ENCODE measurements around the gene PANK3. TPM values are rescaled to one million over a fixed set of nuclear protein-coding genes. Genes with fewer than 3 reads are reported as not detected.
A peak's percentile ranks its signal among the peaks of the same experiment; 100 is the strongest.

Gene PANK3
- total RNA-seq = 10 to 100 TPM; 39.0 to 70.9 (median 45.8) TPM
- 1 to 10 TPM; 3.8 to 6.8 (median 4.6) TPM for polyA plus RNA-seq
- long read RNA-seq, donor 1, full-length matches to known transcripts = 6 of 6 reads
- long read RNA-seq, donor 1, partial matches to known transcripts = 0 of 6 reads
- long read RNA-seq, donor 1, other reads (novel, unspliced or antisense) = 0 of 6 reads
- long read RNA-seq, donor 2, full-length matches to known transcripts = 4 of 4 reads
- long read RNA-seq, donor 2, partial matches to known transcripts = 0 of 4 reads
- long read RNA-seq, donor 2, other reads (novel, unspliced or antisense) = 0 of 4 reads

DNA sequence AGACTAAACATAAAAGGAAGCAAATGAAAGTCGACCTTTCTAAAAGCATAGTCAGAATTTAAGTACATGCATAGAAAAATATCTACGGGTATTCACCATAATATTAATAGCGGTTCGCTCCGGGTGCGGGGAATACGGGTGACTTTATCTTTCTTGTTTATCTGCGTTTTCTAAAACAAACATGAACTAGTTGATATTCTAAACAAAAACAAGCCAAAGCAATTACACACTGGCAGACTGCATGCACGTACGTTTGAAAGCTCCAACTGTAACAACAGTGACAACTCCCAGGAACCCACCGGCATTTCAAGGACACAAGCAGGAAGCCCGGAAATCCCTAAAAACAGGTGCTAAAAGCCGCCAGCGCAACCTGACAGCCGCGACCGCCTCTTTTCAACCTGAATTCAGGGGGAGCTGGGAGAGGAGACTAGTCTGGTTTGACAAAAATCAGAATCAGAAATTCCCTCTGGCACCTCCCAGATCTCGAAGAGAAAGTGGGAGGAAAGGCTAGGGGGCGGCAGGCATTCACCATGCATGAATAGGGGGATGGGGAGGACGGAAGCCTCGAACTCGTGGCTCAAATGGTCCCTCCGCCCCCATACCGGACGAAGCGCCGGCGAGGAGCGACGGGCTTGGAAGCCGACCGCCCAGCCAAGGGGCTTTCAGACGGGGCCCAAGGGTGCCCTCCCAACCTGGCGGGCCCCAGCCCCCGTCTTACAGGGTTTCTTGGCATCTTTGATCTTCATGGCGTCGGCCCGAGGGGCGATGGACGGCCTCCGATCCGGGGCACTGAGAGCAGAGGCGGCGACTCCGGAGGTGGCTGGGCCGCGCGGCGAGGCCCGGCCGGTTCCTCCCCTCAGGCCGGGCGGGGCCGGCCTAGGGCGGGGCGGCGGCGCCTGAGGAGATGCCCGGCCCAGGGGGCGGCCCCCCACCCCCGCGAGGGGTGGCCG is at the start of gene PANK3:
TSS of gene PANK3 (minus strand) at position 831 of the 950 bp plus-strand sequence. CDS start at position 746, 85 bp downstream.
- Histone ChIP-seq H3K4me1 (peaks cover 14 to 54% (median 28%) of the 10 kb centered on the region in 6 donors), H3K27ac (peak within 1 kb of the TSS; percentile 81 to 98 (median 95)), H3K9me3 (peaks cover 0 to 2% (median 0%) of the 10 kb centered on the region in 8 donors), H3K36me3 (peaks cover 0 to 3% (median 0%) of the 10 kb centered on the region in 6 donors), H3K4me3 (peak within 1 kb of the TSS; percentile 68 to 94 (median 82)), H3K27me3 (replicated peaks in 1 of 7) (no peaks in the 10 kb centered on the region)
- intact Hi-C loops (cut with DNase I; ENCODE audit: low total_unique reads) = no loop called here
- DNase-seq = no peak
- 0 to 1% (median 1%) methylated on average over 35 to 63 of the region's 63 CpGs for WGBS, 5 donors
- TF ChIP-seq POLR2A (IDR thresholded peaks at IDR 0.05) = peak in 1 of 3 donors; percentile 43
- TF ChIP-seq POLR2AphosphoS5 (IDR thresholded peaks at IDR 0.05) = no peak
- TF ChIP-seq, protein P1, sequence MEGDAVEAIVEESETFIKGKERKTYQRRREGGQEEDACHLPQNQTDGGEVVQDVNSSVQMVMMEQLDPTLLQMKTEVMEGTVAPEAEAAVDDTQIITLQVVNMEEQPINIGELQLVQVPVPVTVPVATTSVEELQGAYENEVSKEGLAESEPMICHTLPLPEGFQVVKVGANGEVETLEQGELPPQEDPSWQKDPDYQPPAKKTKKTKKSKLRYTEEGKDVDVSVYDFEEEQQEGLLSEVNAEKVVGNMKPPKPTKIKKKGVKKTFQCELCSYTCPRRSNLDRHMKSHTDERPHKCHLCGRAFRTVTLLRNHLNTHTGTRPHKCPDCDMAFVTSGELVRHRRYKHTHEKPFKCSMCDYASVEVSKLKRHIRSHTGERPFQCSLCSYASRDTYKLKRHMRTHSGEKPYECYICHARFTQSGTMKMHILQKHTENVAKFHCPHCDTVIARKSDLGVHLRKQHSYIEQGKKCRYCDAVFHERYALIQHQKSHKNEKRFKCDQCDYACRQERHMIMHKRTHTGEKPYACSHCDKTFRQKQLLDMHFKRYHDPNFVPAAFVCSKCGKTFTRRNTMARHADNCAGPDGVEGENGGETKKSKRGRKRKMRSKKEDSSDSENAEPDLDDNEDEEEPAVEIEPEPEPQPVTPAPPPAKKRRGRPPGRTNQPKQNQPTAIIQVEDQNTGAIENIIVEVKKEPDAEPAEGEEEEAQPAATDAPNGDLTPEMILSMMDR (IDR thresholded peaks at IDR 0.05 in 8 of 11, conservative IDR thresholded peaks at IDR 0.05 in 3 of 11) = no peak

DNA sequence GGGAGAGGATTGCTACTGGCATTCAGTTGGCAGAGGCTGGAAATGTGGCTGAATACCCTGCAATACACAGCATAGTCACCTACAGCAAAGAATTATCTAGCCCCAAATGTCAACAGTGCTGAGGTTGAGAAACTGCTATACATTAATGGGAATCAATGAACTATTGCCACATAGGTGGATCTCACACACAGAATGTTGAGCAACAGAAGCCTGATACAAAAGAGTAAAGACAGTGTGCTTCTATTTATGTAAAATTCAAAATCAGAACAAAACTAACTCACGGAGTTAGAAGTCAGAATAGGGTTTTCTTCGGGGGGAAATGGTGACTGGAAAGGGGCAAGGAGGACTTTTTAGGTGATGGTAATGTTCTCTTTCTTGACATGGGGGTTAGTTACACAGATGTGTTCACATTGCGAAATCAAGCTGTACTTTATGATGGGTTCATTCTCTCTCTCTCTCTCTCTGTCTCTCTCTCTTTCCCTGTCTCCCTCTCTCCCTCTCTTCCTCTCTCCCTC is 45.7 kb upstream of the PANK3 start:
- H3K27ac ChIP-seq = no peak overlapping the region
- 65 to 87% (median 75%) methylated on average over 3 of the region's 3 CpGs for WGBS, 5 donors
- no peak overlapping the region for H3K4me3 ChIP-seq
- H3K4me1 ChIP-seq = no peaks in the 10 kb centered on the region
- DNase-seq = no peak
- H3K36me3 ChIP-seq = no peaks in the 10 kb centered on the region
- intact Hi-C loops (cut with DNase I; ENCODE audit: low total_unique reads) = no loop called here
- TF ChIP-seq POLR2AphosphoS5 (IDR thresholded peaks at IDR 0.05) (no peak), POLR2A (IDR thresholded peaks at IDR 0.05) (no peak)
- TF ChIP-seq, protein P1 (IDR thresholded peaks at IDR 0.05 in 8 of 11, conservative IDR thresholded peaks at IDR 0.05 in 3 of 11) = no peak
- H3K9me3 ChIP-seq = no peaks in the 10 kb centered on the region
- H3K27me3 ChIP-seq (replicated peaks in 1 of 7) = peaks cover 0 to 7% (median 0%) of the 10 kb centered on the region in 7 donors

DNA sequence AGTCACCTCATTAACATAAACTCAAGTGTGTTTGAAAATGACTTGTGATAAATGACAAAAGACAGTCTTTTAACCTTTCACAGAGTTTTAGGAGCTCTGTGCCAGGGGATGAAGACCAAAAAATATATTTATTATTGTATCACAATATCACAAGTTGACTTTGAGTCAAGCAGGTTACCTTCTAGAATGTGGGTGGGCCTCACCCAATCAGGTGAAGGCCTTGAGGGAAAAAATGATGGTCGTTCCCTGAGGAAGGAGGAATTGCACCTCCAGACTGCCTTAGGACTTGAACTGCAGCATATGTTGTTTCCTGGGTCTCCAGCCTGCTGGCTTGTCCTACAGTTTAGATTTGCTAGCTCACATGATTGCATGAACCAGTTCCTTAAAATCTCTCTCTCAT is 41.6 kb upstream of the PANK3 start:
- TF ChIP-seq POLR2AphosphoS5 (IDR thresholded peaks at IDR 0.05) (no peak), POLR2A (IDR thresholded peaks at IDR 0.05) (no peak)
- TF ChIP-seq, protein P1 (IDR thresholded peaks at IDR 0.05 in 8 of 11, conservative IDR thresholded peaks at IDR 0.05 in 3 of 11) = no peak
- Histone ChIP-seq H3K27me3 (replicated peaks in 1 of 7) (no peaks in the 10 kb centered on the region), H3K4me3 (no peak overlapping the region), H3K27ac (no peak overlapping the region), H3K4me1 (no peaks in the 10 kb centered on the region), H3K36me3 (no peaks in the 10 kb centered on the region), H3K9me3 (no peaks in the 10 kb centered on the region)
- DNase-seq = no peak
- WGBS, 5 donors = 58 to 69% (median 62%) methylated on average over 1 of the region's 1 CpG
- intact Hi-C loops (cut with DNase I; ENCODE audit: low total_unique reads) = no loop called here

Measured in spleen (tissue), 13 donors.